GM21576 (cell line): ENCODE measurements around the gene PREP.
"Not testable (repeated sequence)": the region's sequence is repeated elsewhere in the genome, so short reads cannot be mapped to it uniquely, and the experiment has no call there.

Source experiments
- ATAC-seq: cut with Tn5 transposase; IDR thresholded peaks from one replicate; pipeline ENCODE4 v1.9.1; 2021; ENCODE audit warnings: mild to moderate bottlenecking, moderate library complexity; ENCODE audit not compliant: unreplicated experiment

Gene PREP

DNA sequence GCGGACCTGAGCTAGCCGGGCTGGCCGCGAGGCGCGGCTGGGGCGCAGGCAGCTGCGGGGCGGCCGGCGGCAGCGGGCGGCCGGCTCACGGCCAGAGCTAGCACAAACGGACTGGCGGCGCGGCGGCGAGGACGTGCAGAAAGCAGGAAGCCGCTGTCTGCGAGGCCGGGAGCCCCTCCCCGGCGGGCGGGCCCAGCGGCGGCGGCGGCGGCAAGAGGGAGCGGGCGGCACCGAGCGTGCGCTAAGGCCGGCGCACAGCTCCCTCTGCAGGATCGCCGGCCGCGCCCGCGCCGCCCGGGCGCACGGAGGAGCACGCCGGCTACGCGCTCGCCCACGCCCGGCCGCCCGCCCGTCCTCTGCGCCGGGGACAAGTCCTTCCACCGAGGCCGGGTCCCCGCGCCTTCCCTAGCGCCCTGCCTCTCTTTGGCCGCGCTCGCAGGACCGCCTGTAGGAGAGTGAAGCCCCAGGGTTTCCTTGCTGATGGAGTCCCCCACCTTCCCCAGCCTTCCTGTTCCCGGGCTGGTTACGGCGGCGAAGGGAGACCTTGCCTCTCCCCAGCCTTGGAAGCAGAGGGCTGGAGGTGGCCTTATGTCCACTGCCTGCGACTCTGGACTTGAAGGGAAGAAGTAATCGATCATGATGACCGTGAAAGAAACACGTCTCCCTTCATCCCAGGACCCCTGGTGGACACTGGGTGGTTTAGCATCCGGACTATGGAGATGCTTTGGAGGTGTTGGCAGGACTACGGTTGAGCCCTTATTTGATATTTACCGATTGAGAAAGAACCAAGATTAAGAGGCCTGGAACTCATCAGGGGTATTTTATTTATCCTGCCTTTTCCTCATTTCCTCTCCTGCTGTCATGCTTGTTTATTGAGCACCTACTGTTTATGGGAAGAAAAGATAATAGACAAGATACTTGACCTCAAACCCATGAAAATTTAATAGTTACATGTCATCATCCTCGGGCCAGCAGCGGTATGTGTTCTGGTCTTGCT lies at the start of gene PREP:
Gene PREP (minus strand): TSS at position 144 of the 997 bp plus-strand sequence. CDS start 191 bp downstream, outside the sequence.
- peak; percentile 90 for ATAC-seq

DNA sequence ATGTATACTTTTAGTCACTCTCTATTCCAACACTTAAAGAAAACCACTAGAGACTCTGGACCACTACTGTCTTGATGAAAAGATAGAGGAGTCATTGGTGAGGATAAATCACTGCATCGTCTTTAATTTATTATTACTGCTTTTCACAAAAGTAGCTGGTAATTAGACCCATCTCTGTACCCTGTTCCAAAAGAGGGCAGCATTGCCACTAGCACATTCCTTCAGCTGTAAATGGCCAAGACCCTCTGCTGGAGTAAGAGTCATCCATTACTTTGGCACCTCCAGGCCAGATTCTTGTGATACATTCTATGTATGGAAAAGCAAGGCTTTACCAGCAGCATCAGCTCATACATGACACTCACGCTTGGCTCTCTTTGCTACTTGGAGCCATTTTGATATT lies 49.5 kb upstream of the PREP start:
- no peak for ATAC-seq

DNA sequence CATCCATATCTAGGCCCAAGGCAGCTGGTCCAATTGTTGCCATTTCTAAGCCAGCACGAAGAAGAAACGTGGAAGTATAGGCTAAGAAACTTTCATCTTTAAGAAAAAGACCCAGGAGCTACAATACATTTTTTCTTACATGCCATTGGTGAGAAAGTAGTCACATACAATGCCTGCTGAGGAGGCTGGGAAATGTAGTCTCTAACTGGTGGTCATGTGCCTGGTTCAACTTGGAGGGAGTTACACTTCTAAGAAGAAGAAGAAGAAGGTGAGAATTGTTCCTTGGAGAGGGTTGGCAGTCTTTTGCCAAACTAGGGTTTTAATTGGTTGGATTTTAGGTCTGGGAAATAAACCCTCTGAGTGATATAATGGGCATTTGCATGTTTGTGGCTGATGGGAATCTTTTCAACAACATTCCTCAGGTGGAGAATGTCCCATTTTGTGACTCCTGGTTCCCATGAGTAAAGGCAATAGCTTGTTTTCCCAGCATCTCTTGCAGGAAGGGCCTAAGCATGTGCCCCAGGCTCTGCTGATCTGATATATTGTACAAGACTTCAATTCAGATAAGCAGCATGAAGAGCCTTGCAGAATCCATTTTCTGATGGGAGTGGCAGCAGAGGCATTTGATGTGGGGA lies 47.0 kb upstream of the PREP start:
- ATAC-seq: no peak

DNA sequence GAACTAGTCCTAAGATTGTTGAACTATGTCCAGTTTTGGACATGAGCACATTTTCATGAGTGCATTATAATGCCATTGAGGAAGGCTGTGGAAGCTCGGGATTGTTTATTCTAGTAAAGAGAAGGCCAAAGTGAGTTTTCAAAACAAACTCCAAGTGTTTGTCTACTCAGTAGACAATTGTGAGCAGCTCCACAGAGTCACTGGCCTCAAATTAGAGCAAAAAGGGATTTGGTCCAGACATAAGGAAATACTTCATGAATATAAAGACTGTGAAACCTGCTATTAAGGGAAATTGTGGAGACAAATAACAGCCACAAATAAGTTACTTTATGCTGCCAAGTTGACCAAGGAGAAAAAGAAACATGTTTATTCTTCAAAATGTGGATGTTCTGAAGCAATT lies 42.6 kb upstream of the PREP start:
- ATAC-seq: no peak

DNA sequence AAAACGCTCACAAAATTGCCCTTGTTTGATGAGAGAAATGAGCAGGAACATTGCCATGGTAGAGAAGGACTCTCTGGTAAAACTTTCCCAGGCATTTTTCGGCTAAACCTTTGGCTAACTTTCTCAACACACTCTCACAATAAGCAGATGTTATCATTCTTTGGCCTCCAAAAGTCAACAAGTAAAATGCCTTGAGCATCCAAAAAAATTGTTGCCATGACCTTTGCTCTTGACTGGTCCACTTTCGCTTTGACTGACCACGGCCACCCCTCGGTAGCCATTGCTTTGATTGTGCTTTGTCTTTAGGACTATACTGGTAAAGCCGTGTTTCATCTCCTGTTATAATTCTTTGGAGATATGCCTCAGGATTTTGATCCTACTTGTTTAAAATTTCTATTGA lies 41.1 kb upstream of the PREP start:
- no peak for ATAC-seq

DNA sequence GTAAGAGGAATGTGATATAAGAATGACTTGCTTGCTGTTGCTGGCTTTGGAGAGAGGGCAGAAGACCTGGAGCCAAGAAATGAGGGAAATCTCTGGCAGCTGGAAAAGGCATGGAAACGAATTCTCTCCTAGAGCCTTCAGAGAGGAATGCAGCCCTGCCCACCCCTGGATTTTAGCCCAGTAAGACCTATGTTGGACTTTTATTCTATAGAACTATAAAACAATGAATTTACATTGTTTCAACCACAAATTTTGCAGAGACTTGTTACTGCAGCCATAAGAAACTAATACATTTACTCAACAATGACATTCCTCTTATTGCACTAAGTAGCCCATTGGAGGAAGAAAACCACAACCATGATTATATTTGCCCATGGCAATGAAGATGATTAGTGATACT lies 39.5 kb upstream of the PREP start:
- no peak for ATAC-seq

DNA sequence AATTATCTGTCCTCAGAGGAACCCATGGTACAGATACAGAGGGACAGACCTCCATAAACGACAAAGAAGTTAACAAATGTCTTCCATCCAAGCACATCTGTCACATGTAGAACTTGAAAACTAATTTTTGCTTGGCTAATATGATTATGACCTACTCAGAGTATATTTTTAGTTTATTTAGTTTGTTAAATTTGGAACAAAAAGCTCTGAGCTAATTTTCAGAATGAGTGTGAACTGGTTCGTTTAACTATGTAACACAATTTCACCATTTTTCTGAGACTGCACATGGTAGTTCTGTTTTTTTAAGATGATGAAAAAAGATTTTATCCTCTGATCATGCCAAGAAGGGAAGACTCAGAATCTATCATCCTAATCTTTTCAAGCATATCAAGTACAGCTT lies 34.4 kb upstream of the PREP start:
- ATAC-seq: no peak

DNA sequence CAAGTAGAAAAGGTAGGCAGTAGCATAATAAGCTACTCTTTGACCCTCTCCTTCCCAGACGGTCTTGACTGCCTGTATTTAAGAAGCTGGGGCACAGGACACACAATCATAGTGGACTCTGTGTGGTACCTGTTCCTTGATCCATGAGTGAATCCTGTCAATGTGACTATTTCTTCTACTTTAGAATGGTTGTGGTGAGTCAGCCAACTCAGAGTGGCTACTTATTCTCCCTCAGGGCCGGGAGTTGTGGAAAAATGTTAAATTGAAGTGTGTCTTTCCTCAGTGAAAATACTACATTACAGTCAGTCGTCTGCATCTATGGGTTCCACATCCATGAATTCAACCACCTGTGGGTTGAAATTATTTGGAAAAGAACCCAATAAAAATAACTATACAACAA lies 30.8 kb upstream of the PREP start:
- ATAC-seq: no peak

DNA sequence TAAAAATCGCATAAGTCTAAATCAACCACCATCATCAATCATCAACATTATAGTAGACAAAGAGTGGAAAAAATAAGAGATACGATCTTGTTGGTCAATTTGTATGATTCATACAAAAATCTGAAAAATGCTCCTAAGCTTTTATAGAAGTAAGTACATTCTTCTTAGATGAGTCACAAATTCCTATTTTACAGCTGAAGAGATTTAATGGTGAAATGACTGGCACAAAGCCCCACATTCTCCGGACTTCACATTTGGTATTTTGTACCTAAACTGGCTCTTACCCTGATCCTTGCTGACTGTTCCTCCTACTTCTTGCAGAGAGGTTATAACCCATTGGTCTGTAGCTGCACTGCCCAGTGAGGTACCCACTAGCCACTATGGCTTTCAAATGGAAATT lies 29.9 kb upstream of the PREP start:
- no peak for ATAC-seq

DNA sequence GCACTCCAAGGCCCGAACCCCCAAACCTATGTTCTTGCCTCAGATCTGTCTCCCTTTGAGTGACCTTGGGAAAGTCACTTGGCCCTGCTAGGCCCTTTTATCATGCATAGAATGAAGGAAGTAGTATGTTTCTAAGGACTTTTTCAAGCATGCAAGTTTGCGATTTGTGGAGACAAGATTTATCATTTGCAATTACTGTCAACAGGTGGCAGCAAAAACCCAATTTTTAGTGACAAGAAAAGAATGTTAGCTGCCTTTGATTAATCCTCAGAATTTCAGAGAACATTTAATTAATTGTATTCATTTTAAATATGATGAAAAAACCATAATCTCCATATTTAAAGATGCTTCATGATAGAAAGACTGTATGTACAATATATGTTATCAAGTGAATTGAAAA lies 28.3 kb upstream of the PREP start:
- no peak for ATAC-seq

DNA sequence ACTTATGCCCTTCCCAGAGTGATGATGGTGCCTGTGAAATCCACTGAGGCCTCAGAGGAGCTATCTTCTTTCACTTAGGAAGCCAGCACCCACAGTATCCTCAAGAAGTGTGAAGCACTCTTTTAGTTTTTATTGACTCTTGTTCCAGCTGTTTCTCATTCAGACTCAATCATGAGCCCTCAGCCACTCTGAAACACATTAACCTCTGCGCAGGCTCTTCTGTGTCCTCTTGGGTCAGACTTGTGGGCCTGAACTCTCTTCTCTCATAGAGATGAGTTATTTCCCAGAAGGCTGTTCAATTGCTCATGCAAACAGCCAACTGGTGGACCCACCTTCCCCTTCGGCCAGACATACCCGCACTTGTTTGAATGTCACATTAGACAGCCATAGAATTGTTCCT lies 27.8 kb upstream of the PREP start:
- no peak for ATAC-seq

DNA sequence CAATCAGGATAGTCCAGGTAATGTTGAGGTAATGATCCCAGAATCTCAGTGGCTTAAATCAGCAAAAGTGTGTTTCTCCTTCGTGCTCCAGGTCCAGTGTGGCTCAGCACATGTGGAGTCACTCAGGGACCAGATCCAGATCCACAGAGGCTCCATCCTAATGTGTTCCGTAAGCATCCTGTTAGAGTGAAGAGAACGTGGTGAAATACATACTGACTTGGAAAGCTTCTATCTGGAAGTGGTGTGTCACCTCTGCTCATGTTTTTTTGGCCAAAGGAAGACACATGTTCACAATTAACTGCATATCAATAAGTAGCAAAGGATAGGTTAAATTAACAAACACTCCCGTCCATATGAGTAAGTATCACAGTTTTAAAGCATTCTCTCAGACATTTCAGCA lies 26.8 kb upstream of the PREP start:
- no peak for ATAC-seq

DNA sequence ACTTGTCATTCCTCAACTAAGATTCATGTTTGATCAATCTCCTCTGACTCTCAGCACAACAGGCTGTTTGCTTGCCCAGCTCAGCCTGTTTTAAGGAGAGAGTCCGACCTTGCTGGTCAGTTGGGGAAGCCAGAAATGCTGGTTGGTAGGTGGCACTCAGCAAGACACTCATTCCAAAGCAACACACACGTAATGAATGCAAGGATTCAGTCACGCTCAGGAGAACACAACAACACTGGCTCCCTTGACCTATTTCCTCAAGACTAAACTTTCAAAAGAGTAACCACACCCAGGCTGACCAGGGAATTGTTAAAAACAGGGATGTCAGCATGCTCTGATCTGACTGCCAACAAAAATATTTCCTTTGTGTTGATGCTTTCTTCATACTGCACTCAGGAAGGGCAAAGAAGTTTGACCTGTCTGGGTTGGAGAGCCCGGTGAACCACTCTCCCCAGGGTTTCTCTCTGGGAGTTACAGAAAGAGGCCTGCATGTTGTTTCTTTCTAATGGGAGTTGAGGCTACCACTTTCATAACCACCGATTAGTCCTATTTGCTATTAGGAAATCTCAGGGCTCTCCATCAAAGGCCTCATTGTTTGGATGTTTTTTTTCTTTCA lies 25.6 kb upstream of the PREP start:
- ATAC-seq: no peak

DNA sequence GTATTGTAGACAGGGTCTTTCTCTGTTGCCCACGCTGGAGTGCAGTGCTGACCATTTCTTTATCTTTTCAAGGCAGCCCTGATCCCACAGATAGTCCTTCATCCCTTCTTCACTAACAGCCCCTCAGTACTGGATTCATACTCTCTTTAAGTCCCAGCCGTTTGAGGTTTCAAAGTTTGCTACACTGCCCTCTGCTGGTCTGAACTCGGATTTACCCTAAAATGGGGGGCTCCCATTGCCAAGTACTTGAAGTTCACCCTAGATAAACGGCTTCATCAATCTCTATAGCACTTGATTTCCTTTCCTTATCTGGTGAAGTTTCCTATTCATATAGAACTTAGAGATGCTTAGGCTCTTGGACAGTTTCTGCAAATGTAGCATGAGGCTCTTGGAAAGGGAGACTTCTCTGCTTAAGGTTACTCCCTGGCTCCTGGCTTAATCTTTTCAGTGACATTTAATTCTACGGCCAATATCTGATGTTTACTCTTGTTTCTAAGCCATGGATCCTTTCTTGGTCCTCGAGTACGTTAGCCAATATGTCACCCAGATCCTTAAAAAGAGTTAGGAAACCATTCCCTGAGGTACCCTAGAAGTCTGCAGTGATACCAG lies 21.4 kb upstream of the PREP start:
- peak; percentile 80 for ATAC-seq

DNA sequence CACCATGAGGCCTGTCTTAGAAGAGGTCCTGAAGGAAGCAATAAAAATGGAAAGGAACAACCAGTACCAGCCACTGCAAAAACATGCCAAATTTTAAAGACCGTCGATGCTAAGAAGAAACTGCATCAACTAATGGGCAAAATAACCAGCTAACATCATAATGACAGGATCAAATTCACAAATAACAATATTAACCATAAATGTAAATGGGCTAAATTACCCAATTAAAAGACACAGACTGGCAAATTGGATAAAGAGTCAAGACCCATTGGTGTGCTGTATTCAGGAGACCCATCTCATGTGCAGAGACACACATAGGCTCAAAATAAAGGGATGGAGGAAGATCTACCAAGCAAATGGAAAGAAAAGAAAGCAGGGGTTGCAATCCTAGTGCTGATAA lies 14.1 kb upstream of the PREP start:
- ATAC-seq: not testable (repeated sequence)

DNA sequence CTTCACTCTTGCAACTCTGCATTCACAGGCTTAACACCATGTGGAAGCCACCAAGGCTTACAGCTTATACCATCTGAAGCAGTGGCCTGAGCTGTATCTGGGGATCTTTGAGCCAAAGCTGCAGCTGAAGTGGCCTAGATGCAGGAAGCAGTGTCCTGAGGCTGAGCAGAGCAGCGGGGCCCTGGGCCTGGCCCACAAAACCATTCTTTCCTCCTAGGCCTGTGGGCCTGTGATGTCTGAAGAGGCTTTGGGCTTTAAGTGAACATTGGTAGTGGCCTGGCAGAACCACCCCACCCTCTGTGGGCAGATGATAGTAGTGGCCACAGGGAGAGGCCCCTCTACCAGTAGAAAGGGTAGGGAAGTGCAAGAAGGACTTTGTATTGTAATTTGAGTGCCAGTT lies 6.9 kb upstream of the PREP start:
- no peak for ATAC-seq

DNA sequence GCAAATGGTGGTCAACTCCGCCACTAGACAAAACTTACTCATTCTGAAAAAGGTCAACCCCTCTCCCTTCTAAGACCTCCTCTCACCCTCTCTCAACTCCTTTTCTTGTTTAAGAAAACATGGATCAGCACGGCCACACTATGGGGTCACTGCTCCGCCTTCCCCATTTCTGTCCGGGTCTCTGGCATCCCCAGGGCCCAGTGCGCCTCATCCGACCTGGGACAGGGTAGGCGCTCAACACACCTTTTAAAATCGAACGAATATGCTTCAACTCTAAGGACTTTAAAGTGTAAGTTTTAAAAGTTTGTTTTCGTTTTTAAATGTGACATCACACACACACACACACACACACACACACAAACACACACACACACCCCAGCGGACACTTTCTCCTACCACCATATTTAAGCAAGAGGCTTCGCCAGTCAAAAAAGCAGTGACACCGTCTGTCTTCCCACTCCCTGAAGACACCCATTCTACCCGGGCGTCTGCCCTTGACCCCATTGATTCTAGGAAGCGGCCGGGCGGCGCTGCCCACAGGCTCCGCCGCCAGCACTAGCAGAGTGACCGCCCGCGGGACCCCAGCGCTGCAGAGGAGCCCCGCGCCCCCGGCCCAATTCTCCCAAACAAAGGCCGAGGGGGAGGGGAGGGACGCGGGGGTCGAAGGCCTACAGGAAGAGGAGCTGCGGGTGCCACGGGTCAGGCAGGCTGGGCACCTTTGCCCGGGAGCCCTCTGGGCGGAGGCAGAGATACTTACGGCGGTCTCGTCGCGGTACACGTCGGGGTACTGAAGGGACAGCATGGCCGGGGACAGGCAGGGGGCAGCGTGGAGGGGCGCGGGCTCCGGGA lies 568 bp downstream of the PREP start:
- ATAC-seq: peak; percentile 50

DNA sequence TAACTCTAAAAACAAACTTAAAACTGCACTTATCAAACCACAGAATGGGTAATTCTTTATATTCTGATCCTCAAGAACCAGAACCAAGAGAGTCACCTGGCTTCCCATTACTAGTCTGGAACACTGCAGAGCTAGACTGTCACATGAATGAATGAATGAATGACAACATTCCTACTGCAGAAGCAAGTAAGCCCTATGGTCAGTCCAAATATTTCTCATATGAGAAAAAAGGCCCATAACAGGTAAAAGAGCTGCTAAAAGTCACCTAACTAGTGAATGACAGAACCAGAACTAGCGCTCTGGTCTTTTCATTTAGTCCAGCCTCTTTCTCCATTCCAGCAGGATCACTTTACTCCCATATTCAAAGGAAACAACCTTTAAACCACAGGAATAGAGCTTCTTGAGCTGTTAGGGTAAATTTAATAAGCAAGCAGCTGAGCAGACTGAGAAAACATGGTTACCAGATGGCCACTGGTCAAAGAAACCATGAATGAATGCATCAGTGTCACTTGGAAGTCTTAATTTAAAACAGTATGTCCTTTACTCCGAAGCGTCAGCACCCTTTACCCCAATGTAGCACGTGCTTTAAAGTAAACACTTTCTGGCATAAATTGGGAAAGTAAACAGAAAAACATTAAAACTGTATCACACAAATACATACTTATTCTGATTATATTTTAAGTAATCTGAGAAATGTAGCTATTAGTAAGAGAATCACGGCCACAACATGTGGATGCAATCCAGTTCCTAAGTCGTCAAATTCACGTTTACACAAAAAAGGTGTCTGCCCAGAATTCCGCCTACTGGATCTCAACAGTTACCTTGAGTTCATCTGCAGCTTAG lies 1.4 kb downstream of the PREP start:
- ATAC-seq: no peak

DNA sequence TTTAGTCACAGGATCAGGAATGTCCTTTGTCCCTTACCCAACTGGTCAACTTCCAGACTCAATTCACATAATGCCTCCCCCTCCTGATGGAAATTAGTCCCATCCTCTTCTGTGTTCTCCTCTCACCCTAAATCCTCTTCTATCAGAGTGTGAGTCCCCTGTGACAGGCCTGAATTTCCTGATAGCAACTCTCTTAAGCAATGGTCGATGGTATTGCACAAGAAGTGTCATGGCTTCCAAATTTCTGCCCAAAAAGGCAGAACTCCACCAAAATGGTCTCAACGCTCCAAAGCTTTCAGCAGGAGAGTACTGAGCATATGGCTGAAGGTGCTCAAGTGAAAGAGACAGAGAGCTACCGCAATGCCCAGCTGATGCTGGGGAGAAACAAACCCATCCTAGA lies 2.4 kb downstream of the PREP start:
- ATAC-seq: no peak

DNA sequence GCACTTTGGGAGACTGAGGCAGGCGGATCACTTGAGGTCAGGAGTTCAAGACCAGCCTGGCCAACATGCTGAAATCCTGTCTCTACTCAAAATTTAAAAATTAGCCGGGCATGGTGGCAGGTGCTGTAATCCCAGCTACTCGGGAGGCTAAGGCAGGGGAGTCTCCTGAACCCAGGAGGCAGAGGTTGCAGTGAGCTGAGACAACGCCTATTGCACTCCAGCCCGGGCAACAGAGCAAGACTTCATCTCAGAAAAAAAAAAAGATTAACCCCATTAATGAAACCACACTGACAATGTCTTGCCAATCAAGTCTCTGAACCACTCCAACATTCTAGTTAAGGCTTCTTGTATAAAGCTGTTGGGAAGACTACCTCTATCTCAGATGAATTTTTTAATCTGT lies 4.0 kb downstream of the PREP start:
- ATAC-seq: no peak
